ENCODE data around the gene MARS1. TPM values are rescaled to one million over a fixed set of nuclear protein-coding genes. Genes with fewer than 3 reads are reported as not detected.

Gene MARS1
- total and polyA plus RNA-seq, 2 experiments from 2014 or later = 266 to 351 TPM

DNA sequence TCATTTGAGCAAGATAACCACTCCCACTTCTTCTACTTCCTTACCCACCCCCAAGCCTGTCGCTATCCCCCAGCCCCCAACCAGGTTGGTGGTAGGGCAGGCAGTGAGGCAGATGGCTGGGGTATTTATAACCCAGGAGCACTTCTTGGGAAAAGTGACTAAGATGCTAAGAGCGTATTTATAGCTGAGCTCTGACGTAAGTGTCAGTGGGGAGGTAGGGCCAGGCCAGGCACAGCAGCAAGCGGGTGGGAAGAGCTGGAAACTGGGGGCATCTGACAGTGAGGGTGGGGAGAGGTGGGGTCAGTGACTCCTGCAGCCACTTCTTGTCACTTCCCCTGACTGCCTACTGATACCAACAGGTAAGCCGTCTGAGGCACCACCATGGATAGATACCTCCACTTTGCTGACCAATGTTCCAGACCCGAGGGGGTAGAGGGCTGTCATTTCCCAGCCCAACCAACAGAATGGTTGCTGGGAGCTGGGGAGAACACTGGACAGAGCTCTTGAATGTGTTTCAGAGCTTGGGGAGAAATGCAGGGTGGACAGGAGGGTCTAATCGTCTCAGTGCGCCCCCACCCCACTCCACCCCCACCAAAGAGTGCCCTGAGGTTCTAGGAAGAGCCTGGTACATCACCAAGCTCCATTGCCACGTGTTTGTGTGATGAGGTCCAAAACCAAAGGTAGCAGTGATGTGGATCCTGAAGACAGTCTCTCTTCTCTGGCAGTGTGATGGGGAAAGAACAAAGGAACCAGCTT, 35.5 kb upstream of the MARS1 start (continued):
- TF ChIP-seq, protein P1, sequence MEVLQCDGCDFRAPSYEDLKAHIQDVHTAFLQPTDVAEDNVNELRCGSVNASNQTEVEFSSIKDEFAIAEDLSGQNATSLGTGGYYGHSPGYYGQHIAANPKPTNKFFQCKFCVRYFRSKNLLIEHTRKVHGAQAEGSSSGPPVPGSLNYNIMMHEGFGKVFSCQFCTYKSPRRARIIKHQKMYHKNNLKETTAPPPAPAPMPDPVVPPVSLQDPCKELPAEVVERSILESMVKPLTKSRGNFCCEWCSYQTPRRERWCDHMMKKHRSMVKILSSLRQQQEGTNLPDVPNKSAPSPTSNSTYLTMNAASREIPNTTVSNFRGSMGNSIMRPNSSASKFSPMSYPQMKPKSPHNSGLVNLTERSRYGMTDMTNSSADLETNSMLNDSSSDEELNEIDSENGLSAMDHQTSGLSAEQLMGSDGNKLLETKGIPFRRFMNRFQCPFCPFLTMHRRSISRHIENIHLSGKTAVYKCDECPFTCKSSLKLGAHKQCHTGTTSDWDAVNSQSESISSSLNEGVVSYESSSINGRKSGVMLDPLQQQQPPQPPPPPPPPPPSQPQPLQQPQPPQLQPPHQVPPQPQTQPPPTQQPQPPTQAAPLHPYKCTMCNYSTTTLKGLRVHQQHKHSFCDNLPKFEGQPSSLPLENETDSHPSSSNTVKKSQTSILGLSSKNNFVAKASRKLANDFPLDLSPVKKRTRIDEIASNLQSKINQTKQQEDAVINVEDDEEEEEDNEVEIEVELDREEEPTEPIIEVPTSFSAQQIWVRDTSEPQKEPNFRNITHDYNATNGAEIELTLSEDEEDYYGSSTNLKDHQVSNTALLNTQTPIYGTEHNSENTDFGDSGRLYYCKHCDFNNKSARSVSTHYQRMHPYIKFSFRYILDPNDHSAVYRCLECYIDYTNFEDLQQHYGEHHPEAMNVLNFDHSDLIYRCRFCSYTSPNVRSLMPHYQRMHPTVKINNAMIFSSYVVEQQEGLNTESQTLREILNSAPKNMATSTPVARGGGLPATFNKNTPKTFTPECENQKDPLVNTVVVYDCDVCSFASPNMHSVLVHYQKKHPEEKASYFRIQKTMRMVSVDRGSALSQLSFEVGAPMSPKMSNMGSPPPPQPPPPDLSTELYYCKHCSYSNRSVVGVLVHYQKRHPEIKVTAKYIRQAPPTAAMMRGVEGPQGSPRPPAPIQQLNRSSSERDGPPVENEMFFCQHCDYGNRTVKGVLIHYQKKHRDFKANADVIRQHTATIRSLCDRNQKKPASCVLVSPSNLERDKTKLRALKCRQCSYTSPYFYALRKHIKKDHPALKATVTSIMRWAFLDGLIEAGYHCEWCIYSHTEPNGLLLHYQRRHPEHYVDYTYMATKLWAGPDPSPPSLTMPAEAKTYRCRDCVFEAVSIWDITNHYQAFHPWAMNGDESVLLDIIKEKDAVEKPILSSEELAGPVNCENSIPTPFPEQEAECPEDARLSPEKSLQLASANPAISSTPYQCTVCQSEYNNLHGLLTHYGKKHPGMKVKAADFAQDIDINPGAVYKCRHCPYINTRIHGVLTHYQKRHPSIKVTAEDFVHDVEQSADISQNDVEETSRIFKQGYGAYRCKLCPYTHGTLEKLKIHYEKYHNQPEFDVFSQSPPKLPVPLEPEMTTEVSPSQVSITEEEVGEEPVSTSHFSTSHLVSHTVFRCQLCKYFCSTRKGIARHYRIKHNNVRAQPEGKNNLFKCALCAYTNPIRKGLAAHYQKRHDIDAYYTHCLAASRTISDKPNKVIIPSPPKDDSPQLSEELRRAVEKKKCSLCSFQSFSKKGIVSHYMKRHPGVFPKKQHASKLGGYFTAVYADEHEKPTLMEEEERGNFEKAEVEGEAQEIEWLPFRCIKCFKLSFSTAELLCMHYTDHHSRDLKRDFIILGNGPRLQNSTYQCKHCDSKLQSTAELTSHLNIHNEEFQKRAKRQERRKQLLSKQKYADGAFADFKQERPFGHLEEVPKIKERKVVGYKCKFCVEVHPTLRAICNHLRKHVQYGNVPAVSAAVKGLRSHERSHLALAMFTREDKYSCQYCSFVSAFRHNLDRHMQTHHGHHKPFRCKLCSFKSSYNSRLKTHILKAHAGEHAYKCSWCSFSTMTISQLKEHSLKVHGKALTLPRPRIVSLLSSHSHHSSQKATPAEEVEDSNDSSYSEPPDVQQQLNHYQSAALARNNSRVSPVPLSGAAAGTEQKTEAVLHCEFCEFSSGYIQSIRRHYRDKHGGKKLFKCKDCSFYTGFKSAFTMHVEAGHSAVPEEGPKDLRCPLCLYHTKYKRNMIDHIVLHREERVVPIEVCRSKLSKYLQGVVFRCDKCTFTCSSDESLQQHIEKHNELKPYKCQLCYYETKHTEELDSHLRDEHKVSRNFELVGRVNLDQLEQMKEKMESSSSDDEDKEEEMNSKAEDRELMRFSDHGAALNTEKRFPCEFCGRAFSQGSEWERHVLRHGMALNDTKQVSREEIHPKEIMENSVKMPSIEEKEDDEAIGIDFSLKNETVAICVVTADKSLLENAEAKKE (CRISPR knock-in tag; IDR thresholded peaks at IDR 0.05) = no peak
- TF ChIP-seq EZH2phosphoT487 (IDR thresholded peaks at IDR 0.05; ENCODE audit: unreplicated experiment) (no peak), JUNB (IDR thresholded peaks at IDR 0.05; ENCODE audit: unreplicated experiment) (no peak)

DNA sequence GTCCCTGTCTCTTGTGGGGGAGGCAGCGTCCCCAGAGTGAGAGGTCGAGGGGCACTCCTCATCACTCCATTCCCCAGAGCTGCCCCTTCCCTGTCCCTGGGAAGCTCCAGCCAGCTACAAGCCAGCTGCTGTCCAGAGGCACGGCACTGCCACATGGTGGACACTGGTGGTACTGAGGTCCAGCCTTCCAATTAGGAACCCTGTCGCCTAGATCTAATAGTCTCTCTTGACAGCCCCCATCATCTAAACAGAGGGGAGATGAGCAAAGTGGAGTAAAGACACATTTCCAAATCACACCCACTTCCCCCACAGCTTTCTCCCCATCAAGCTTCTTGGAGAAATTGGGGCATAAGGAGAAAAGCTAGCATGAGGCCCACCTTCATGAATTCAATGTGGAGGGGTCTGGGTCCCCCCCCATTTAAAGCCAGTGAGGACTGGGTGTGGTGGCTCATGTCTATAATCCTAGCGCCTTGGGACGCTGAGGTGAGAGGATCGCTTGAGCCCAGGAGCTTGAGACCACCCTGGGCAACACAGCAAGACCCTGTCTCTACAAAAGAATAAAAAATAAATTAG, 34.8 kb upstream of the MARS1 start:
- Histone ChIP-seq H3K4me3 (no peak overlapping the region), H3K4me1 (ENCODE audit: insufficient read depth) (peaks cover 53% of the 10 kb centered on the region), H3K4me2 (peak overlapping the region; percentile 69; the same call in 1 of the 2 replicates), H3K79me2 (replicated peaks; ENCODE audit: insufficient read depth) (peaks cover 16% of the 10 kb centered on the region), H3K27me3 (ENCODE audit: insufficient read depth) (no peaks in the 10 kb centered on the region), H3K27ac (ENCODE audit: low read depth) (no peak overlapping the region), H3K9me2 (ENCODE audit: insufficient read depth) (no peaks in the 10 kb centered on the region), H3F3A (replicated peaks; ENCODE audit: low read depth) (peaks cover 7% of the 10 kb centered on the region; the same call in 1 of the 2 replicates), H2AFZ (no peak overlapping the region), H3K36me3 (ENCODE audit: insufficient read depth) (no peaks in the 10 kb centered on the region), H4K20me1 (replicated peaks; ENCODE audit: insufficient read depth) (no peaks in the 10 kb centered on the region)
- TF ChIP-seq, protein P2, sequence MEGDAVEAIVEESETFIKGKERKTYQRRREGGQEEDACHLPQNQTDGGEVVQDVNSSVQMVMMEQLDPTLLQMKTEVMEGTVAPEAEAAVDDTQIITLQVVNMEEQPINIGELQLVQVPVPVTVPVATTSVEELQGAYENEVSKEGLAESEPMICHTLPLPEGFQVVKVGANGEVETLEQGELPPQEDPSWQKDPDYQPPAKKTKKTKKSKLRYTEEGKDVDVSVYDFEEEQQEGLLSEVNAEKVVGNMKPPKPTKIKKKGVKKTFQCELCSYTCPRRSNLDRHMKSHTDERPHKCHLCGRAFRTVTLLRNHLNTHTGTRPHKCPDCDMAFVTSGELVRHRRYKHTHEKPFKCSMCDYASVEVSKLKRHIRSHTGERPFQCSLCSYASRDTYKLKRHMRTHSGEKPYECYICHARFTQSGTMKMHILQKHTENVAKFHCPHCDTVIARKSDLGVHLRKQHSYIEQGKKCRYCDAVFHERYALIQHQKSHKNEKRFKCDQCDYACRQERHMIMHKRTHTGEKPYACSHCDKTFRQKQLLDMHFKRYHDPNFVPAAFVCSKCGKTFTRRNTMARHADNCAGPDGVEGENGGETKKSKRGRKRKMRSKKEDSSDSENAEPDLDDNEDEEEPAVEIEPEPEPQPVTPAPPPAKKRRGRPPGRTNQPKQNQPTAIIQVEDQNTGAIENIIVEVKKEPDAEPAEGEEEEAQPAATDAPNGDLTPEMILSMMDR (conservative IDR thresholded peaks at IDR 0.05; ENCODE audit: low read depth in 2 of 2) = peak; percentile 91 to 99
- TF ChIP-seq, protein P1 (CRISPR knock-in tag; IDR thresholded peaks at IDR 0.05) = no peak
- DNase-seq (ENCODE audit: low spot score) (peak; percentile 95), ATAC-seq (peak; percentile 47)
- Mint-ChIP-seq H3K4me3 (peak overlapping the region; percentile 23; the same call in 1 of the 3 replicates), H3K27me3 (ENCODE audit: insufficient read depth, low read depth, poor library complexity) (peaks cover 30% of the 10 kb centered on the region), H3K4me1 (peaks cover 52% of the 10 kb centered on the region), H3K36me3 (ENCODE audit: low read depth) (peaks cover 22% of the 10 kb centered on the region), H3K9me3 (no peaks in the 10 kb centered on the region; the same call in 2 of the 3 replicates), H3K27ac (peak overlapping the region; percentile 66; the same call in 1 of the 2 replicates)

All from GM23338 (cell line).